Measurements from ENCODE around the gene TIGD7. TPM values are rescaled to one million over a fixed set of nuclear protein-coding genes. Genes with fewer than 3 reads are reported as not detected.

Gene TIGD7
- total and polyA plus RNA-seq, 2 of the 8 experiments (the other 6 are each of a cell fraction or from before 2014, with no cell fraction given), result 3.0 to 8.9 TPM

- FAIRE-seq (no peak), DNase-seq (ENCODE audit: low read depth in 1 of 2, low spot score in 2 of 2) (no peak)
- Histone ChIP-seq H3K23ac (ENCODE audit: insufficient read length) (no peak overlapping the region), H2AFZ (ENCODE audit: low read length) (no peak overlapping the region), H3K4me2 (ENCODE audit: insufficient read depth in 1 of 2, low read depth in 2 of 2, low read length in 2 of 2) (no peak overlapping the region), H3K9me3 (ENCODE audit: insufficient read depth in 2 of 2, low read depth in 1 of 2, low read length in 1 of 2) (peaks cover 27 to 50% of the 10 kb centered on the region in 2 experiments), H3K79me2 (ENCODE audit: control insufficient read depth in 1 of 2, insufficient read depth in 2 of 2, low read length in 2 of 2) (no peaks in the 10 kb centered on the region), H3K79me1 (ENCODE audit: low read depth, low read length) (0 out of 2 replicates have a peak, but pooled peaks cover 2% of the 10 kb centered on the region), H2AK5ac (ENCODE audit: low read depth, low read length) (no peak overlapping the region), H3K14ac (ENCODE audit: insufficient read length) (no peak overlapping the region), H3K36me3 (ENCODE audit: control insufficient read depth in 2 of 4, insufficient read depth in 4 of 4, low read length in 3 of 4) (no peaks in the 10 kb centered on the region), H3K23me2 (ENCODE audit: low read depth, low read length) (no peaks in the 10 kb centered on the region), H3K27ac (ENCODE audit: low read depth, low read length) (no peak overlapping the region), H2BK120ac (replicated peaks; ENCODE audit: low read depth, low read length) (no peak overlapping the region), H4K5ac (ENCODE audit: insufficient read length, low read depth, low read length) (no peak overlapping the region), H3K4me1 (replicated peaks in 1 of 4; ENCODE audit: control insufficient read depth in 3 of 4, insufficient read depth in 4 of 4, low read length in 3 of 4) (no peaks in the 10 kb centered on the region), H2BK20ac (ENCODE audit: low read length) (no peak overlapping the region), H3K4ac (replicated peaks; ENCODE audit: insufficient read length, low read depth, low read length) (no peak overlapping the region), H4K20me1 (replicated peaks in 1 of 2; ENCODE audit: control insufficient read depth in 1 of 2, insufficient read depth in 2 of 2, low read length in 2 of 2) (no peaks in the 10 kb centered on the region), H2BK5ac (ENCODE audit: low read depth, low read length) (no peak overlapping the region), H3K27me3 (replicated peaks in 1 of 4; ENCODE audit: control insufficient read depth in 3 of 4, extremely low read depth in 1 of 4, insufficient read depth in 3 of 4, low read length in 3 of 4) (peaks cover 0 to 1% (median 0%) of the 10 kb centered on the region in 4 experiments; a peak in 1 of 7 replicates), H3K56ac (replicated peaks; ENCODE audit: insufficient read length, low read depth, low read length) (no peak overlapping the region), H3K4me3 (ENCODE audit: extremely low read depth in 1 of 4, insufficient read depth in 2 of 4, low read depth in 3 of 4, low read length in 4 of 4) (no peak overlapping the region), H2BK12ac (ENCODE audit: low read depth, low read length) (no peak overlapping the region), H3K18ac (ENCODE audit: extremely low read depth, low read length) (no peak overlapping the region), H2BK15ac (ENCODE audit: low read length) (no peak overlapping the region), H3K9ac (replicated peaks in 1 of 4; ENCODE audit: extremely low read depth in 1 of 4, low read depth in 3 of 4, low read length in 3 of 4) (no peak overlapping the region), H4K91ac (replicated peaks; ENCODE audit: insufficient read length, low read length) (no peak overlapping the region), H4K8ac (ENCODE audit: extremely low read depth, insufficient read depth, low read length) (no peak overlapping the region)
- WGBS, 2 experiments (ENCODE audit: extremely low coverage in 1 of 2, insufficient coverage in 1 of 2, insufficient read length in 1 of 2, insufficient replicate concordance in 2 of 2, low coverage in 1 of 2, low lambda C conversion rate in 2 of 2, missing lambda C conversion rate in 1 of 2), result 77% methylated on average over 4 of the region's 4 CpGs; no CpG with 5 or more reads in 1 of the 2 experiments
- ChIA-PET CTCF (ENCODE audit: partially characterized antibody) (no interaction called here), POLR2A (ENCODE audit: partially characterized antibody) (no interaction called here)
- no peak for TF ChIP-seq FOSL1 (IDR thresholded peaks at IDR 0.05; ENCODE audit: insufficient read depth, low read depth, low read length)
- TF ChIP-seq BACH1 (IDR thresholded peaks at IDR 0.05; ENCODE audit: low read length), result no peak
- no peak for TF ChIP-seq JUN (IDR thresholded peaks at IDR 0.05; ENCODE audit: low read depth, low read length)
- no peak for TF ChIP-seq BCL11A (IDR thresholded peaks at IDR 0.05; ENCODE audit: low read depth in 2 of 2, low read length in 2 of 2)
- no peak for TF ChIP-seq GABPA (IDR thresholded peaks at IDR 0.05; ENCODE audit: borderline replicate concordance, insufficient read depth, low read length)
- no peak for TF ChIP-seq SP2 (IDR thresholded peaks at IDR 0.05; ENCODE audit: low read length)
- TF ChIP-seq RBBP5 (IDR thresholded peaks at IDR 0.05; ENCODE audit: borderline replicate concordance, low read depth, low read length), result no peak
- TF ChIP-seq TBP (IDR thresholded peaks at IDR 0.05; ENCODE audit: low read depth, low read length), result no peak
- TF ChIP-seq KDM4A (IDR thresholded peaks at IDR 0.05; ENCODE audit: low read depth, low read length, severe bottlenecking), result no peak
- no peak for TF ChIP-seq NRF1 (IDR thresholded peaks at IDR 0.05; ENCODE audit: low read depth, low read length)
- no peak for TF ChIP-seq PHF8 (conservative IDR thresholded peaks at IDR 0.05; ENCODE audit: low read depth, low read length)
- no peak for TF ChIP-seq TAF1 (IDR thresholded peaks at IDR 0.05; ENCODE audit: low read depth, low read length)
- no peak for TF ChIP-seq EP300 (IDR thresholded peaks at IDR 0.05; ENCODE audit: borderline replicate concordance in 1 of 2, low read depth in 2 of 2, low read length in 2 of 2)
- TF ChIP-seq ATF3 (IDR thresholded peaks at IDR 0.05; ENCODE audit: insufficient read depth, low read depth, low read length), result no peak
- TF ChIP-seq ASH2L (IDR thresholded peaks at IDR 0.05; ENCODE audit: low read length), result no peak
These were observed 22.3 kb upstream of the TIGD7 start for GRCh38 chr16:3327514-3327913.
